Stimulated activated CD8-positive, alpha-beta memory T cell treated with anti-CD3 and anti-CD28 coated beads, Interleukin-7, amount 100 ng/mL, for 24 hours (primary cell): ENCODE measurements around the gene RNF183.
A peak's percentile ranks its signal among the peaks of the same experiment; 100 is the strongest.
"Not testable (repeated sequence)": the region's sequence is repeated elsewhere in the genome, so short reads cannot be mapped to it uniquely, and the experiment has no call there.

Experiments used
- DNase-seq: peaks from one replicate; pipeline ENCODE4 v3.0.0-alpha.2; 2020; ENCODE audit warnings: low read depth

The RNF183 gene

DNA sequence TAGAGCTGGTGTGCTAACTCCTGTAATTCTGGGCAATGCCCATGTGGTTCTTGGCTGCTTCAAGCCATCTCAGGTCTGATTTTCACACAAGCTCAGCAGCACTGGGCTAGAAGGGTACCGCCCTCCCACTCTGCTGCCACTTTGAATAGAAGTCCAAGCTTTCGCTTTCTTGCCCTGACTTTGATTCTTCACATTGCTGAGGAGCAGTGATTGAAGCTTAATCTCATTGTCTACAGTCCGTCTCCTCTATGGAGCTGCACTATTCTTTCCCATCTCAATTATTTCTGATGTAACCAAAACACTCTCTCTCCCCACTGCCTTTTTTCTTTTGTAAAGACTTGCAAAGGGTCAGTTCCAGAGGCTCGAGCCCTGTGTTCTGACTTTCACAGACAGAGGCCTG, 12.9 kb upstream of the RNF183 start:
- no peak for DNase-seq

DNA sequence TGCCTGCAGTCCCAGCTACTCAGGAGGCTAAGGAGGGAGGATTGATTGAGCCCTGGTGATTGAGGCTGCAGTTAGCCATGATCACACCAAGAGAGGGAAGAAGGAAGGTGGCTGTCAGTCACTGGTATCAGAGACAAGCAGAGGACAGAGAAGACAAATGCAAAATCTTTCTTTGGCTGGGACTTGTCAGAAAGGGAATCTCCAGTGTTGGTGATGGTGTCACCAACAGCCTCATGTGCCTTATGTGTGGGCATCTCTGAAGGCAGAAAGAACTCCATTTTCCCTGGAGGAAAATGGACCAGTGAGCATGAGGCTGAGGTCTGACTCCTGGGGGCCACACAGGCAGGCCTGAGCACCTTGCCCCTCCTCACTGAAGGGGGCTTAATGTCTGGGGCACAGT, 12.1 kb upstream of the RNF183 start:
- no peak for DNase-seq

DNA sequence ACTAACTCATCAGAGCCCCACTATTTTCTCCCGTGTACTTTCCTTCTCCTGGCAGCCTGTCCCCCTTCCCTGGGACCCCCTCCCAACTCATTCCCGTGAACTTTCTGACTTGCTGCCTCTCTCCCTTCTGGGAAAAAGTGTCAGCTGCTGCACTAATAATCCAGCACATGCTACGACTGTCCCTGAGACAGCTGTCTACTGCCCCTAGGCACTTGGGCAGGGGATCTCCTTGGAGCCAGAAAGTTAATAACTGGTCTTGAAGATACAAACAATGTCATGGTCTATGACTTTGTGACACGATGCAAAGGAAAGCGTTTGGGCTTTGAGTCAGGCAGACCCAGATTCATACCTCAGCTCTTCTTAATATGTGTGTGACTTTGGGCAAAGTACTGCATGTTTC, 10.1 kb upstream of the RNF183 start:
- DNase-seq, result no peak

DNA sequence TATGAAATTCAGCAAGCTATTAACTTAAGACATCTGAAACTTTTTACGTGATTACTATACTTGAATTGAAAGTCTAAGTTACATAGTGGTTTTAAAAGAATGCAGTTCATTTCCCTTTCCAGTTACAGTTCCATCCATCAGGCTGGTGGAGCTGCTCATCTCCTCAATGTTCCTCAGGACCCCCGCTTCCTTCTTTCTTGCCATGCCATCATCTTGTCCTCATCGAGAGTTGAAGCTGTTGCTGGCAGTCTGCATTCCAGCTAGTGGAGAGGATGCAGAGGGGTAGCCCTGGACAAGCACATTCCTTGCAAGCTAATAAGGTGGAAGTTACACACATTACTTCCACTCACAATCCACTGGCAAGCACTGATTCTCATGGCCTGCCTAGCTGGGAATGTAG, 8.8 kb upstream of the RNF183 start:
- DNase-seq, result no peak

DNA sequence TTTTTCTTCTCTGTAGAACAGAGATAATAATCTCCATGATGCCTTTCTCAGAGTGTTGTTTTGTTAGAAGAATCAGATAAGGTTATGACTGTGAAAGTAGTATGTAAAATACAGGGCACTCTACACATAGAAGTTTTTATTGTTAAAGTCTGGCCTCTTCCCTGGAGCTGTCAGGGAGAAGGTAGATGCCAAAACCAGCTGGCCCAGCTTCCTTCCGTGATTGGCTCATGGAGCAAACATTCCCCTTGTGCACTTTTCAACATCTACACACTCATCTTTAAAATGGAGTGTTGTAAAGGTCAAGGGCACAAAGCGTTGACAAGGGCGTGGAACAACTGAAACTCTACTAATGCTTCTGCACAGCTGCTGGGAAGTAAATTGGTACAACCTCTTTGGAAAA, 7.4 kb upstream of the RNF183 start:
- no peak for DNase-seq

DNA sequence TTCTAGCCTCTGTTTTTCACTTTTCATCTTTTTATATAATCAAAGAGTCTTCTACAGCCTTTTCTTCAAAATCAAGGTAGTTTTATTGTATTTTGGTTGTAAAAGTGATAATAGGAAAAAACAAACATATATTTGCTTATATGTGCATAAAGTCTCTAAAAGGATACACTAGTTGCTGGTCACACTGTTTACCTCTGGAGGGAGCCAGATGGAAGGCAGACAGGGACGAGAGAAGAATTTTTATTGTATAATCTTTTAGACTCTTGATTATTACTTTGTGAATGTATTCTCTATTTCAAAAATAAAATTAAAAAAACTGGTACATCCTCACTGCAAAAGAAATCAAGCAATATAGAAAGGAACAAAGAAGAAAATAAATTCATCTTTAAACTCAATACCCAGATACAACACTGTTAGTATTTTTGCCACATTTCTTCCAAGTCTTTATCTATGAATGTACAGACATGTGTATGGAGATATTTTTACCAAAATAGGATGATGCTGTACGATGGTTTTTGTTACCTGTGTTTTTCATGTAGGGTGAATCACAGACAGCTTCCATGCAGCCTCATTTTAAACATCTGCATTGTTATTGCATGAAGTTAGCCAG, 6.1 kb upstream of the RNF183 start:
- no peak for DNase-seq

DNA sequence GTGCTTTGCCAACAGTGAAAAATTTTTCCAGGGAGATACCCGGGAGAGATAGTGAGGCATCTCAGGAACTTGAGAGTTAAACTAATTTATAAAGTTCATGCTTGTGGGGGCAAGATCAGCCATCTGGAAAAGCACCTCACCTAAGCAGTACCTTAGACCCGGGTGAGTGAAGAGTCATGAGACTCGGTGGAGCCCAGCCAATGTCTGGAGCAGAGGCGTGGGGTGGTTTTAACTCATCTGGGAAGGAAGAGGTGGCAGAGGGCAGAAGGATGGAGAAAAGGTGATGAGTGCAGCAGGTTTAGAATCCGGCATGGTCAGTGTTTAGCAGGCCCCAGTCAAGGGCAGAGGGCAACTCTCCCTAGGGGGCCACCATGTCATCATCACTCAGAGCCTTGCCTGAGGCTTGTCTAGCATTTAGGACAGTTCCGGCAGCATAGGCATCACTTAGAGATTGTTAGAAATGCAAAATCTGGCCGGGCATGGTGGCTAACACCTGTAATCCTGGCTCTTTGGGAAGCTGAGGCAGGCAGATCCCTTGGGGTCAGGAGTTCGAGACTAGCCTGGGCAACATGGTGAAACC, 4.3 kb upstream of the RNF183 start:
- no peak for DNase-seq

DNA sequence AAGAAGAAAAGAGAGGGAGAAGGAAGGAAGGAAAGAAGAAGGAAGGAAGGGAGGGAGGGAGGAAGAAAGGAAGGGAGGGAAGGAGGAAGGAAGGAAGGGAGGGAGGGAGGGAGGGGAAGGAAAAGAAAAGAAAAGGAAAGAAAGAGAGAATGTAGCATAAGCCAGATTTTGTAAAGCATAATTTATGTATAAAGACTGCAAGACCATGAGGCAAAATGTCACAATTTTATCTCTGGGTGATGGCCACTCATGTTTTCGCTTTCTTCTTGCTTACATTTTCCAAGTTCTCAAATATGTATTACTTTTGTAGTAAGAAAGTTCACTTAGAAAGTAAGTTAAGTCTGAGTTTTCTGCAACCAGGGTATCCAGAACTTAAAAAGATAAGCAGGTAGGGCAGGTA, 3.4 kb upstream of the RNF183 start:
- no peak for DNase-seq

DNA sequence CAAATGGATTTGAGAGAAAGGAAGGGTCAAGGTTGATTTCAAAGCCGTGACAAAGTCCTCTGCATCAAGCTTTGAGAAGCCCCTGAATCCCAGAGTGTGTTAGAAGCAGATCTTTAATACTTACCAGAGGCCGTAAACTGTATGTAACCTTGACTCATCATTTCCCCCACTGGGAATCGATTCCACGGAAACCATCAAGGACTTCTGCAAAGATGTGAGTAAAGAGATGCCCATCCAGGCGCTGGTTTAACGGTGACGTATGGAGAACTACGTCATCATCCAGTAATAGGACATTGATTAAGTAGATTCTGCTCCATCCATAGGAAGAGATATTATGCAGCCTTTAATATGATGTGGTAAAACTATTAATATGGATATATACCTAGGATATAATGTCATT, 1.6 kb downstream of the RNF183 start:
- no peak for DNase-seq

DNA sequence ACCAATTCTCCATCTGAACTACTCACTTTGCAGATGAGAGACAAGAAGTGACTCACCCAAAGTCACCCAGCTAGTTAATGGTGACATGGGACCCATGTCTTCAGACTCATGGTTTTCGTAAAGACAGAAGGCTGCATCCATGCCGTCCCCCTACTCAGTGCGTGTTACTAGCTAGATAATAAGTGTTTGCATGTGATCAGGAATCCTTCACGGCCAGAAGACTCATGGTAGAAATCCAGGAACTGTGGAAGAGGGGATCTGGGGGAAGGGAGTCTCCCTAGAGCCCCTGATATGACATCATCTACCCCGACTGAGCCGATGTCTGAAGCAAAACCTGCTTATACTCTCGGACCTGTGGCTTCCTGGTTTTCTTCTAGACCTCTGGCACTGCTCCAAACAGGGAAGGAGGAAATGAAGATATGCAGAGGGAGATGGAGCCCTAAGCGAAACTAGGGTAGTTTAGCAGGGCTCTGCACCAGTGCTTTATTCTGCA, 3.3 kb downstream of the RNF183 start:
- no peak for DNase-seq

DNA sequence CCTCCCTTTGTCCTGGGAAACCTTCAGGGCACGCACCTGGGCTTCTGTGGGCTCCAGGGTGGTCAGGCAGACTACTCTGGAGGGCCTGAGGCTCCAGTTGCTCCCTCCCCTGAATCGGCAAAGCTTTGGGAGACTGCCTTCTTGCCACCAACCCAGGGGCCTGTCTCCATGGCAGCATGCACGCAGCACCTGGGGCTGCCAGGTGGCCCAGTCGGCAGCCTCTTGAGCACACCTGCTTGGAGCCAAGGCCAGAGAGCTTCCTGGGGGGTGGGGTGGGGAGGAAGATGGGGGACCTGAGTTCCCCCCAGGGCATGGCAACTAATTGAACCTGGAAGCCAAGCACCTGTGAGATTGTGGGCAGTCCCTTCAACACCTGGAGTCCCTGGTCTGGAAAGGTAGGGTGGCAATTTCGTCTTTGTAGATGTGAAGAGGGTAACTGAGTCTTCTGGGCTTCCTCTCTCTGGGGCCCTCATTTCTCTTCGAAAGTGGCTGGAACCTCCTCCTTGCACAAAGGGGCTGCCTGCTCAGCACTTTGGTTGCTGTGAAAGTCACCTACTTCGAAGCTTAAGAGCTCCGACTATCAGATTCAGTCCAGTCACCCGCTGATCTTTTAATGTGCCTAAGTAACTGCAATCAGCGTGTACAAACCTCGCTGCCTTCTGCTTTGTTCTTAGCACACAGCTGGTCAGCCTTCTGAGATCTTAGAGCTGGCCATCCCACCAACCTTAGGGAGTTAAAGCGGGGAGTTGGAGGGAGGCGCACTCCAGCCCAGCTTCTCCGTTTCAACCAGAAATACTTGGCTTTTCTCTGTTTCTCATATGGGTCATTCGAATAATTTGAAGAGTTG, 4.0 kb downstream of the RNF183 start:
- no peak for DNase-seq

DNA sequence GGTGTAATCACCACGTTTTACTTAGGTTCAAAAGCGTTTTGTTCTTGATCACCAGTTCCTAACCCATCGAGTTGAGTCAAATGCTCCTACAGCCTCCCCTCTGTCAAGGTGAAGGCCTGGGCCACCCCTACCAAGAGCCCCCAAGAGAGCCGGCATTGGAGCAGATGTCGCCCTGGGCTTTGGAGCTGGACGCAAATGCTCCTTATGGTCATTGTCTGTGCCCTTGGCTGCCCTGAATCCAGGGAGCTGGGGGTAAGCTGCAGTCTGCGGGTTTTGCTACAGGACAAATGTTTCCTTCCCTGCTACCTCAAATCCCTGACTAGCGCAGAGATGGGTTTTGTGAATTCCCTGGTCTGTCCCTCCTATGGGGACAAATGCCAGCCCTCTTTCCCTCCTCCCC, 4.9 kb downstream of the RNF183 start:
- no peak for DNase-seq

DNA sequence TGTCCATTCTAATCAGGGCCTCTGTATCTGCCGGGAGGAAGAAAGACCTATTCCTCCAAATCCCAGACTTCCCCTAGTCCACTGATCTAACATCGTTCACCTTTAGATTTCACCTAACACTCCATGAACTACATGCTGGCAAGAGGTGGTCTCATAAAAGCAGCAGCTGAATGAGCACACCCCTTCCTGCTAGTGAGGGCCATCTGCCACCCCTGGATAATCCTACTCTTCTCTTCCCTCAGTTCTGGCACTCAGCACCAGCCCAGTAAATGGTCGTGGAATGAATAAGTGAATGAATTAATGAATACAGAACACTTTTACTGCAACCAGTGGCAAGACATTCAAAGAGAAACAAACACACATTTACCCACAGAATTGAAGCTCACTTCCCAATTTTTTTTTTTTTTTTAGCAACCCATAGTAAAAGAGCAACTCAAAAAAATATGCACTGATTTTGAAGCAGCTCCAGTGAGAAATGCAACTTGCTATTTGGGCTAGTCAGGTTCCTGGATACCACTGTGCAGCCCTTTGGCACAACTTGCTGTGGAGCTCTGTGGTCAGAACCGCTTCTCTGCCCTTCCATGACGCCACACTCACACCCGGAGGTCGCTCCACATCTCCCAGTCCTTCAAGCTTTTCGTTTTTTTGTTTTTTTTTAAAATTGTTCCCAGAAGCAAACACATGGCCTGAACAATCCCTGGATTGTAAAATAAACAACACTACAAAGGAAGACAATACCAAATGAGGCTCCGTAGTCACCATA, 6.2 kb downstream of the RNF183 start:
- DNase-seq, result no peak

DNA sequence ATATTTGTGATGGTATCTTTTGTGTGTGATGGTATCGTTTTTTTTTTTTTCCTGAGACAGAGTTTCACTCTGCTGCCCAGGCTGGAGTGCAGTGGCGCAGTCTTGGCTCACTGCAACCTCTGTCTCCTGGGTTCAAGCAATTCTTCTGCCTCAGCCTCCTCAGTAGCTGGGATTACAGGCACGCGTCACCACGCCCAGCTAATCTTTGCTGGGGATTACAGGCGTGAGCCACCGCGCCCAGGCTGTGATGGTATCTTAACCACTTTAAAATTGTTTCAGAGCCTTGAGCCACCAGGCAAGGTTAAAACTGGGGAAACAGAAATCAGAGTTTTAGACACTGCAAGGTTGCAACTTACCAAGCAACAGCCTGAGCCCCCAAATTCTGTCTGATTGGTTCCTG, 6.9 kb downstream of the RNF183 start:
- not testable (repeated sequence) for DNase-seq

DNA sequence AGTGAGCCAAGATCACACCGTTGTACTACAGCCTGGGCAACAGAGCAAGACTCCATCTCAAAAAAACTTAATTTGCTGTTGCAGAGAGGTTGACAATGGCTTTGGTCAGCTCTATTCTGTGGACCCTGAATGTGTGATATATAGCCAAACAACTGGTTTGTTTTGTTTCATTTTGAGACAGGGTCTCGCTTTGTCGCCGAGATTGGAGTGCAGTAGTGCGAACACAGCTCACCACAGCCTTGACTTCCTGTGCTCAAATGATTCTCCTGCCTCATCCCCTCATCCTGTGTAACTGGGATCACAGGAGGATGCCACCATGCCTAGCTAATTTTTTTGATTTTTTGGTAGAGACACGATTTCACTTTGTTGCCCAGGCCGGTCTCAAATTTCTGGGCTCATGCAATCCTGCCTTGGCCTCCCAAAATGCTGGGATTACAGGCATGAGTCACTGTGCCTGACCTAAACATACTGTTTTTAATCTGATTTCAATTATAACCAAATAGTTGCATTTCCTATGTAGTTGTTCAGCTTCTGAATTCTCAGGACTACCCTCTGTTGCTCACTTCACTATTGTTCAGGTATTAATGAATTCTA, 9.8 kb downstream of the RNF183 start:
- no peak for DNase-seq

DNA sequence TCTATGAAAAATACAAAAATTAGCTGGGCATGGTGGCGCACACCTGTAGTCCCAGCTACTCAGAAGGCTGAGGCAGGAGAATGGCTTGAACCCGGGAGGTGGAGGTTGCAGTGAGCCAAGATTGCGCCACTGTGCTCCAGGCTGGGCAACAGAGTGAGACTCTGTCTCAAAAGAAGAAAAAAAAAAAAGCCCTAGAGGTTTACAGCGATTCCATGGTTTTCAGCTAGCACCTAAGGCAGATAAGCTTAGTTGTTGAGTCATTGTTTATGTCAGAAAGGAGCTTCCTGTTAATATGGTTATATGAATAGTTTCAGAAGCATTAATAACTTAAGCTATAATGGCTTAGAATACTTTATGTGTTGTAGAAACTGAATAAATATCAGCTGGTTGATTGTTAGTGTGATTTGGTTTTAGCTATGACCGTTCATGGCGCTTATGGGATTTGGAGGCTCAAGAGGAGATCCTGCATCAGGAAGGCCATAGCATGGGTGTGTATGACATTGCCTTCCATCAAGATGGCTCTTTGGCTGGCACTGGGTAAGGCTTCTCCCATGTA, 13.0 kb downstream of the RNF183 start:
- DNase-seq, result no peak

DNA sequence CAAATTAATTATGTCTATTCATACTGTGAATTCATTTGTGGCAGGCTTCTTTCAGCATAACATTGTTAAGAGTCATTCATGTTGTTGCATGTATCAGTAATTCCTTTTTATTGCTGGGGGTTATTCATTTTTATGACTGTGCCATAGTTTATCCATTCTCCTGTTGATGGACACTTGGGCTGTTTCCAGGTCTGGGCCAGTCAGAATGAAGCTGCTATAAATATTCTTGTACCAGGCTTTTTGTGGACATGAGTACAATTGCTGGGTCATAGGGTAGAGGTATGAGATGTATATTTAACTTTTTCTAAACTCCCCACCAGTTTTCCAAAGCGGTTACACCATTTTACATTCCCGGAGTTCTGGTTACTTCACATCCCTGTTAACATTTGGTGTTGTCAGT, 14.1 kb downstream of the RNF183 start:
- DNase-seq, result no peak

DNA sequence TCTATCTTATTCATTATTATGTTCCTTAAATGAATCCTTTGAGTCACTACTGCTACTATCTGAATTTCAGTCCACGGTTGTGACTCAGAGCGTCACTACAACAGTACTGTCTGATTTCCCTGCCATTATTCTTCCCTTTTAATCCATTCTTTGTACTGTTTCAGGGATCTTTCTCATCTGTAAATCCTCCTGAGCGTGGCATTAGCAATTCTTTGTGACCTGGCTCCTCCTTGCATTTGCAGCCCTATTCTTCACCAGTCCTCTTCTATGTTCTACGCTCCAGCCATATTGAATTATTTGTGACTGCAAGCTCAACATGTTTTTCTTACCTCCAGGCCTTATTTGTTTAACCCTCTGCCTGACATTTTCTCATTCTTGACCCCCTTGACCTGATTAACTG, 21.8 kb downstream of the RNF183 start:
- DNase-seq, result no peak

DNA sequence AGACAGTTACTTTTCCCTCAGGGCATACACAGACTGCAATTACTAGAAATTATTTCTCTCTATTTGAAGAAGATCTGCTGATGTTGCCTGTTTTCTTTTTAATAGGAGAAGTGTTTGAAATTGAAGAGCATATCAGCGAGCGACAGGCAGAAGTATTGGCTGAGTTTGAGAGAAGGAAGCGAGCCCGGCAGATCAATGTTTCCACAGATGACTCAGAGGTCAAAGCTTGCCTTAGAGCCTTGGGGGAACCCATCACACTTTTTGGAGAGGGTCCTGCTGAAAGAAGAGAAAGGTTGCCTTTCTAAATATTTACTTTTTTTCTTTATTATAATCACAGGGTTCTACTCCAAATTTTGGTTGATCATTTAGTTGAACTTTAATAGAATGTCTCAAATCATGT, 24.3 kb downstream of the RNF183 start:
- no peak for DNase-seq

DNA sequence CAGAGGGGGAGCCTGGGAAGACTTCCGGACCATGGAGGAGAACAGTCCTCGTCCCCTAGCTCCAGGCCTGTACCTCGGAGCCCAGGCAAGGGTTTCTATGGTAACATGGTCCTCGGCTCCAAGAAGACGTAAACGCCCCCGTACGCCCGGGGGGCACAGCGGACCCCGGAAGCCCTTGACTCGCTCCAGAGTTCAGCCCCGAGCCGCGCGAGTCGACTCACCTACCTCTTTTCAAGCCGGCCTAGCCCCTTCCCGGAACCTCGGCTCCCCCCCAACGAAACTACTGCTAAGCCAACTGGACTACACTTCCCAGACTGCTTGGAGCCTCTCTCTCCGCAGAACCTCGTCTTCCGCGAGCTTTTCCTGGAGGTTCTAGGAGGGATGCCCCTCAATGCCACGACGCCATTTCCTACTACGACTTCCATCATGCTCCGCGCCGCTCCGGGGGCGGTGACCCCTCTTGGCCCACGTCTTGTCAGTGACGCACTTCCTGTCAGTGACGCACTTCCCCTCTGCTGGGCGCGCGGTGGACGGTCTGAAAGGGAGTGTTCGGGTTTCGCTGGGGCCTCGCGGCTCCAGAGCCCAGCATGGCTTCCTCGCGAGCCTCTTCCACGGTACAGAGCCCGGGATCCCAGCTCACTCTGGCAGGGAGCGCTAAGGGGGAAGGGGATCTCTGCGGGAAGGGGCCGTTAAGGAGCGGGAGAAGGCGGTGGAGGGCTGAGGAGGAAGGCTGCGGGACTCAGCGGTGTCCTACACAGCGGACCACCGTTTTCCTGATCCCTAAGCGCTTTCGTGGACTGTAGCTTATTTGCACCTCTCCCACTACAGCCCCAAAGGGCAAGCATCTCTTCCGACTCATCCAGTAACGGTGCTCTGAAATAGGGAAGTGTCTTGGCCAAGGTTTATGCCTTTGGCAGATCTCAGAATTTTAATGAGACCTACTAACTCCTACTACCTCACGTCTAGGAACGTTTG, 27.7 kb downstream of the RNF183 start, which contains the start of the genes CDC26 and PRPF4:
TSS of gene CDC26 (minus strand) at position 416 of the 975 bp plus-strand sequence. CDS start 3,065 bp downstream, outside the sequence.
TSS of gene PRPF4 (plus strand) at position 502 of the 975 bp plus-strand sequence. CDS start at position 588, 86 bp downstream.
- DNase-seq, result peak; percentile 93
